ENCODE data around the gene KLHL33.
"Not testable (repeated sequence)": the region's sequence is repeated elsewhere in the genome, so short reads cannot be mapped to it uniquely, and the experiment has no call there.

The KLHL33 gene

DNA sequence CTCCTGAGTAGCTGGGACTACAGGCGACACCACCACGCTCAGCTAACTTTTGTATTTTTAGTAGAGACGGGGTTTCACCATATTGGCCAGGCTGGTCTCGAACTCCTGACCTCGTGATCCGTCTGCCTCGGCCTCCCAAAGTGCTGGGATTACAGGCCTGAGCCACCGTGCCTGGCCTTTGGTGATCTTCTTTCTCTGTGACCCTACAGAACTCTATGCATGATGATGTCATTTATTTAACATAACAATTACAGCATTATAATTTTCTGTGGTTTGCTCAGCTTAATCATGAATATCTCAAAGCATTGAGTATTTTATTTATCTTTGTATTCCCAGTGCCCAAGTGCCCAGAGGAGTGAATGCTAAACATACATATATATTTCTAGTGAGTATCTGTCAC is 16.9 kb upstream of the KLHL33 start:
- DNase-seq (ENCODE audit: low read depth in 2 of 3, low spot score in 1 of 3), result not testable (repeated sequence)

GRCh38 chr14:20446889-20447288 is 10.9 kb upstream of the KLHL33 start:
- no peak for DNase-seq (ENCODE audit: low read depth in 2 of 3, low spot score in 1 of 3)

DNA sequence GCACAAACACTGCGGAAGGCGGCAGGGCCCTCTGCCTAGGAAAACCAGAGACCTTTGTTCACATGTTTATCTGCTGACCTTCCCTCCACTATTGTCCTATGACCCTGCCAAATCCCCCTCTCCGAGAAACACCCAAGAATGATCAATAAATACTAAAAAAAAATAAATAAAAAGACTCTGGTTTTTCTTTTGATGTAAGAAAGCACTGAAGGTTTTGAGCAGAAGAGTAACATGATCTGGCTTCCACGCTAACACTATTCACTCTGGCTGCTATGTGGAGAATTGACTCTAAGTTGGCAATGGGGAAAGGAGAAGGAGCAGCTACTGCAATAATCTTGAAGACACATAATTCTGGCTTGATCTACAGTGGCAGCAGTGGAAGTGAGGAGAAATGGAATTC is 7.7 kb upstream of the KLHL33 start:
- not testable (repeated sequence) for DNase-seq (ENCODE audit: low read depth in 2 of 3, low spot score in 1 of 3)

DNA sequence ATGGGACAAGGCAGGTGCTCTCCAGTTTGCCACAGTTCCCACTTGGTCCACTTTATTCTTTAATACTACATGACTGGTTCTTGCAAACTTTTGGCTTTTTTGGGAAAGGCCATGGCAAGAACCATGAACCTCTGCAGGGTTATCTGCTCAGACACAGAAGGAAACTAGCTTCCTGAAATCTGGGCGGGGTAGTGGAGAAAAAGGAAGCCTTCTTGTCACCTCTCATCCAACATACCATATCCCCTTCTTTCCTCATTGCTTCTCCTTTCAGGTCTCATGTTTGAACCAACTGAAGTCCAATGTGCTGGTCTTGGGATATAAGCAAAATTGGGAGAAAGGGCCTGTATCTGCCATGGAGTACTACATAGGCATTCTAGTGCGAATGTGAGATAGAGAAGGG is 5.5 kb upstream of the KLHL33 start:
- DNase-seq (ENCODE audit: low read depth in 2 of 3, low spot score in 1 of 3), result no peak

- no peak for DNase-seq (ENCODE audit: low read depth in 2 of 3, low spot score in 1 of 3)
These were observed 4.9 kb upstream of the KLHL33 start for GRCh38 chr14:20440882-20441281.

- no peak for DNase-seq (ENCODE audit: low read depth in 2 of 3, low spot score in 1 of 3)
These were observed 4.5 kb upstream of the KLHL33 start for GRCh38 chr14:20440465-20440864.

DNA sequence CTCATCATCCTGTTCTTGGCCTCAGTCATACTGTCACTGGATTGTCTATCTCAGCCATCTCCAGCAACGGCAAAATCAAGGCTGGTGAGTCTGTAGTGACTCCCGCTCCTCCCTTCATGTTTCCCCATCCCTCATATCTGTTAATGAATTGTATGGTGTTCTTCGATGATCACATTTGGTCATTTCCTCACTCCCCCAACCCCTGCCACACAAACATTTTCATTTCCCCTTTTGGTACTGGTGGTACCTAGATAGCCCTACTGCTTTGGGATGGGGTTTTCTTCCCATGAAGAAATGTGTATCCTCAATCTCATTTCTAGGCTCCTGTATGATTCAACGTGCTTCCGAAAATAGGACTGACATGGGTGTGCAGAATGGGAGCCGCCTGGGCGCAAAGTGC is 2.7 kb upstream of the KLHL33 start:
- DNase-seq (ENCODE audit: low read depth in 2 of 3, low spot score in 1 of 3), result no peak

GRCh38 chr14:20436363-20436755 is 393 bp upstream of the KLHL33 start:
- DNase-seq (ENCODE audit: low read depth in 2 of 3, low spot score in 1 of 3), result no peak

GRCh38 chr14:20434701-20435581 is 1.0 kb downstream of the KLHL33 start:
- DNase-seq (ENCODE audit: low read depth in 2 of 3, low spot score in 1 of 3), result no peak

- DNase-seq (ENCODE audit: low read depth in 2 of 3, low spot score in 1 of 3), result no peak
These were observed 5.9 kb downstream of the KLHL33 start for GRCh38 chr14:20429801-20430669.

GRCh38 chr14:20428802-20429201 is 7.2 kb downstream of the KLHL33 start:
- DNase-seq (ENCODE audit: low read depth in 2 of 3, low spot score in 1 of 3), result no peak

GRCh38 chr14:20428010-20428365 is 8.0 kb downstream of the KLHL33 start:
- no peak for DNase-seq (ENCODE audit: low read depth in 2 of 3, low spot score in 1 of 3)

GRCh38 chr14:20427231-20428009 is 8.5 kb downstream of the KLHL33 start:
- no peak for DNase-seq (ENCODE audit: low read depth in 2 of 3, low spot score in 1 of 3)

- no peak for DNase-seq (ENCODE audit: low read depth in 2 of 3, low spot score in 1 of 3)
These were observed 11.1 kb downstream of the KLHL33 start for GRCh38 chr14:20424851-20425250.

DNA sequence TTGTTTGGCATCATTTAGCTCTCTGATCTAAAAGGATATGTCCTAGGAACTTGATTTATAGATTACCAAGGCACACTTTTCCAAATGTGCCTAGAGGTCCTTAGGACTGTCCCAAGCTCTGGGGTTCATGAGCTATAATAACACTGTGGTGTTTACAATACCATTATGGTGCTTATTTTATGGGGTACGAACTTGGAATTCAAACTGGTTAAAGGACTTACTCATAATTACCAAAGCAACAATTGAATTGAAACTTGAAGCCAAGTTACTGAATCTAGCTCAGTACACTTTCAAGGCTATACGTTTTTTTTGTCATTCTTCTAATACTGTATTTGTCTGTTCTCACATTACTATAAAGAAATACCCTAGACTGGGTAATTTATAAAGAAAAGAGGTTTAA is 13.1 kb downstream of the KLHL33 start:
- no peak for DNase-seq (ENCODE audit: low read depth in 2 of 3, low spot score in 1 of 3)

DNA sequence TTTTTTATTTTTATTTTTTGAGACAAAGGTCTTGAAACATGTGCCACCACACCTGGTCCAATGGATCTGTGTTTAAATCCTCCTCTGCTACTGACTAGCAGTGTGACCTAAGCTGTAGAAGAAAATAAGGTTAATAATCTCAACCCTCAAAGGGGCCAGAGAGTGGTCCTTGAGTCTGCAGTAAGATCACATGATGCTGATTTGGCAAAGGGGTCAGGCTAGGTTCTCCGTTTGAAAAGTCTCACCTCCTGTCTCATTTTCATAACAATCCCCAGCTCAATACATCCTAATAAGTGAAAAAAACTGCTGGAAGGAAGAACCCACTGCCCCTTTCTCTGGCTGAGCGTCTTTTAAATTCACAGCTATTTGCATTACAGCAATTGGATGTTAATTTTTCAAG is 14.7 kb downstream of the KLHL33 start:
- DNase-seq (ENCODE audit: low read depth in 2 of 3, low spot score in 1 of 3), result no peak

- DNase-seq (ENCODE audit: low read depth in 2 of 3, low spot score in 1 of 3), result no peak
These were observed 16.5 kb downstream of the KLHL33 start for GRCh38 chr14:20419419-20419818.

GRCh38 chr14:20418501-20418909 is 17.5 kb downstream of the KLHL33 start:
- DNase-seq (ENCODE audit: low read depth in 2 of 3, low spot score in 1 of 3), result no peak

- DNase-seq (ENCODE audit: low read depth in 2 of 3, low spot score in 1 of 3), result no peak
These were observed 18.4 kb downstream of the KLHL33 start for GRCh38 chr14:20417250-20418186.

DNA sequence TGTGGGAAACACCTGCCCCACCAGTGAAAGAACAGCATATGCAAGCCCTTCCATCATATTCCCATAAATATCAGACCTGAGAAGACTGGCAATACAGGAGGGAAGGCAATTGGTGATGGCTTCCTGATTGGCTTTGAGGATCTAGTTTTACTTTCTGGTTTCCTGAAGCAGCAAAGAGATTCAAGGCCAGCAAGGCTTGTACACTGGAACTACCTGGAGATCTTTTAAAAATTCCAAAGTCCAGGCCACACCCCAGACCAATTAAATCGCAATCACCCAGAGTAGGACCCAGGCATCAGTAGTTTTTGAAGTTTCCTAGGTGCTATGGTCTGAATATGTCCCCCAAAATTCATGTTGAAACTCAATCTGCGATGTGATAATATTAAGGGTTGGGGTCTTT is 19.7 kb downstream of the KLHL33 start:
- no peak for DNase-seq (ENCODE audit: low read depth in 2 of 3, low spot score in 1 of 3)

All from stimulated activated CD4-positive, alpha-beta T cell treated with anti-CD3 and anti-CD28 coated beads, Interleukin-12 subunit alpha, Interleukin-12 subunit beta, amount 100 ng/mL, for 48 hours (primary cell).